Activated CD4-positive, CD25-positive, alpha-beta regulatory T cell treated with anti-CD3 and anti-CD28 coated beads, Interleukin-2, amount 50 U/mL, for 16 hours (primary cell): Measurements from ENCODE around the gene STMN3.
A peak's percentile ranks its signal among the peaks of the same experiment; 100 is the strongest.
"Not testable (repeated sequence)": the region's sequence is repeated elsewhere in the genome, so short reads cannot be mapped to it uniquely, and the experiment has no call there.

Experiments used
- DNase-seq: peaks from one replicate; pipeline ENCODE4 v3.0.0-alpha.2; 2020; ENCODE audit warnings: low read depth, low spot score

The STMN3 gene

GRCh38 chr20:63657937-63658748 lies 4.9 kb upstream of the STMN3 start, which contains the start of gene RTEL1:
Gene RTEL1, plus strand, starts transcription at chr20:63658312. Its CDS starts 1,091 bp downstream, at chr20:63659403.
- peak; percentile 83 for DNase-seq

- no peak for DNase-seq
These were observed 4.2 kb upstream of the STMN3 start for GRCh38 chr20:63657260-63657936.

GRCh38 chr20:63656451-63656850 lies 3.2 kb upstream of the STMN3 start:
- no peak for DNase-seq

DNA sequence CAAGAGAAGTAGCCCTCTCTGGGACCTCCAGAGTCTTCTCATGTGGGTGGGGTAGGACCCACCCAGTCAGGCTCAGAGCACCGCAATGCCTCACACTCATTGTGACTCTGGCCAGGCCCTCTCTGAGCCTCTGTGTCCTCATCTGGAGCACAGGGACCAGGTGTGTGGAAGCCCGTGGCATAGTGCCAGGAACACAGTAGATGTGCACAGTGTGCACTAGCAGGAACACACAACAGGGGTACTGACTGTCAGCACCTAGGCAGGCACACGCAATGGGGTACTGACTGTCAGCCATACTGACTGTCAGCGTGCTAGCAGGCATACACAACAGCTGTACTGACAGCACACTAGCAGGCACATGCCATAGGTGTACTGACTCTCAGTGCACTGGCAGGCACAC lies 2.0 kb upstream of the STMN3 start:
- no peak for DNase-seq

- DNase-seq, result no peak
These were observed 897 bp upstream of the STMN3 start for GRCh38 chr20:63653974-63654668.

DNA sequence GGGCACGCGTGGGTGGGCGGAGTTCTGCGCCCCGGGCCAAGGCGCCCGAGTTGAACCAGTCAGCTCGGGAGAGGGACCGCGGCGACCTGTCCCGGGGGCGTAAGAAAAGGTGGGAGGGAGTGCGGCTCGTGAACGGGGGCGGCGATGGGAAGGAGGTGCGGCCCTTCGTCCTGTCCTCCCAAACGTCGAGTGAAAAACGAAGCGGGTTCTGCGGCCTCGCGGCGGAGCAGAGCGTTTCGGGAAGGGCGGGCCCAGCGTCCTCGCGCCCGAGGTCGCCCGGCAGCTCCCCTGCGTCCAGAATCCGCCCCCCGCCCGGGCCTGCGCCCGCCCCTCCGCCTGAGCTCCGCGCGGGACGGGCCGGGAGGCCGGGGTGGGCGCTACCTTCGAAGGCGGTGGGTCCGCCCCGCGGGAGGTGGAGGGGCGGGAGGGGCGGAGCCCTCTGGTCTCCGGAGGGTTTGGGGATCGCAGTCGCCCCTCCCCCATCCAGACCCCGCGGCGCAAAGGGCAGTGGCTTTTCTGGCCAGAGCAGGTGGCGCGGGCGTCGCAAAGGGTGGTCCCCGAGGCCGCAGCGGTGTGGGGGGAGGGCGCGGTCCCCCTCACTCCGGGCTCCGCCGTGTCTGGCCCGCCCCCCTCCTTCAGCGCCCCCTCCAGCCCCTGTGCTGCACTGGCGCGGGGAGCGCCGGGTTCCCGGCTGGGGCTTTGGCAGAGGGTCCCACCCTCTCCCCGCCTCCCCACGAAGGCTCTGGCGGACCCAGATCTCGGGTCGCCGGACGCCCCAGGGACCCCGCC lies 838 bp downstream of the STMN3 start:
- no peak for DNase-seq

- DNase-seq, result no peak
These were observed 1.4 kb downstream of the STMN3 start for GRCh38 chr20:63651942-63652191.

- DNase-seq, result not testable (repeated sequence)
These were observed 2.7 kb downstream of the STMN3 start for GRCh38 chr20:63650486-63650885.

DNA sequence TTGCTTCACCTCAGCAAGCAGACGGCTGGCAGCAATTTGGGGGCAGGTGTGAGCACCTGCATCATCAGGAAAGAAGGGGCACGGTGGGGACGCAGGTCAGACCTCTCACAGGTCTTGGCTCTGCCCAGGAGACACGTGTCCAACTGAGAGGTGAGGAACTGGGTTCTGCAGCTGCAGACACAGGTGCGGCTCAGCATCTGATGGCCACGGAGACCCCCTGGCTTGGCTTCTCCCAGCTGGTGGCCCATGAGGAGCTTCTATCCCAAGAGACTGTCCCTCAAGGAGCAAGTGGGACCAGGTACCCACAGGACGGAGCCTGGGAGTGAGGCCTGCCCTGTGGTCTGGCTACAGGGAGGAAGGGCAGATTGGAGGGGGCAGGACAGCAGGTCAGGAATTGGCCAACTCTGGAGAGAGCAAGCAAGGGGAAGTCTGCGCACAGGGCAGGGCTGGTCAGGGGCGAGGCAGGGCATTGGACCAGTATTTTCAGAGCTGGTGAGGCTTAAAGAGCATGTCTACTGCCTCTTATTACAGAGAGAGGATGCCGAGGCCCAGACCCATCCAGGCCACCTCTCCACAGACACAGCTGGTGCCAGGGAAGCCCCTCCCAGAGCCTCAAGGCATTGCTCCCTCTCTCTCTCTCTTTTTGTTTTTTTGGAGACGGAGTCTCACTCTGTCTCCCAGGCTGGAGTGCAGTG lies 4.2 kb downstream of the STMN3 start:
- DNase-seq, result no peak

- no peak for DNase-seq
These were observed 5.0 kb downstream of the STMN3 start for GRCh38 chr20:63648190-63648589.

DNA sequence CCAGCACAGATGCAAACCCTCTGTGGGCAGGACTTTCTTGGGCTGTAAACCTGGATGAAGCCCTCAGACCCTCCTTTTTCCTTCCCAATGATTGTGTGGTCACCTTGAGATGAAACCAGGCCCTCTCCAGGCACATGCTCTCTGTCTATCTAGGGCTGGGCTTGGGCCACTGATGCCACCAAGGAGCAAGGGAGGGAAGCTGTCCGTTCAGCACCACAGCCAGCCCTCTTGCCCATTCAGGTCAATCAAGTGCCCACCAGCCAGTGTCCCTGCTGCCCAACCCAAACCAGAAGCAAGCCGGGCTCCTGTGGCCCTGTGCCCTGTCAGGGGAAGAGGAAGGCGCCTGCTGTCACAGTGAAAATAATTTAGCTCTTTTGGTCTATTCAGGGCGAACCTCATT lies 8.0 kb downstream of the STMN3 start:
- no peak for DNase-seq

- DNase-seq, result no peak
These were observed 9.3 kb downstream of the STMN3 start for GRCh38 chr20:63643946-63644345.

- no peak for DNase-seq
These were observed 9.7 kb downstream of the STMN3 start for GRCh38 chr20:63643499-63643898.

GRCh38 chr20:63642527-63643247 lies 10.5 kb downstream of the STMN3 start:
- no peak for DNase-seq

DNA sequence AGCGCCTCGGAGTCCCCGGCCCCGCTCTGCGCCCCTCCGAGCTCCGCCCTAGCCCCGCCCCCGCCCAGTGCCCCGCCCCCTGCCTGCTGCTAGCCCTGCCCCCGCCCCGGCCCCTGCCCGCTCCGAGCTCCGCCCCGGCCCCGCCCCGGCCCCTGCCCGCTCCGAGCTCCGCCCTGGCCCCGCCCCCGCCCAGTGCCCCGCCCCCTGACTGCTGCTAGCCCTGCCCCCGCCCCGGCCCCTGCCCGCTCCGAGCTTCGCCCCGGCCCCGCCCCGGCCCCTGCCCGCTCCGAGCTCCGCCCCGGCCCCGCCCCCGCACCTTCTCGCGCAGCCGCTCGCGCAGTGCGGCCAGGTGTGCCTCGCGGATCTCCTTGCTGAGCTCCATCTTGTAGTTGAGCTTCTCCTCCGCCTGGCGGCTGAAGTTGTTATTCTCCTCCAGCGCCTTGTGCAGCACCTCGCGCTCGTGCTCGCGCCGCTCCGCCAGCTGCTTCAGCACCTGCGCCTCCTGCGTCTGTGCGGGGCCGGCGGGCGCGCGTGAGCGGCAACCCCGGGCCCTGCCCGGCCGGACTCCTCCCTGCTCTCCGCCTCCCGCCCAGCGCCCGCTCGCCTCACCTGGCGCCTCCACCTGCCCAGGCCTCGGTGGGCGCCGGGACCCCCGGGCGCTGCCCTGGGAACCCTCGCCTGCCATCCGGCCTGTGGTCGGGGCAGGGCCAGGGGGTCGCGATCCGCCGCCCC lies 11.3 kb downstream of the STMN3 start:
- peak; percentile 94 for DNase-seq

DNA sequence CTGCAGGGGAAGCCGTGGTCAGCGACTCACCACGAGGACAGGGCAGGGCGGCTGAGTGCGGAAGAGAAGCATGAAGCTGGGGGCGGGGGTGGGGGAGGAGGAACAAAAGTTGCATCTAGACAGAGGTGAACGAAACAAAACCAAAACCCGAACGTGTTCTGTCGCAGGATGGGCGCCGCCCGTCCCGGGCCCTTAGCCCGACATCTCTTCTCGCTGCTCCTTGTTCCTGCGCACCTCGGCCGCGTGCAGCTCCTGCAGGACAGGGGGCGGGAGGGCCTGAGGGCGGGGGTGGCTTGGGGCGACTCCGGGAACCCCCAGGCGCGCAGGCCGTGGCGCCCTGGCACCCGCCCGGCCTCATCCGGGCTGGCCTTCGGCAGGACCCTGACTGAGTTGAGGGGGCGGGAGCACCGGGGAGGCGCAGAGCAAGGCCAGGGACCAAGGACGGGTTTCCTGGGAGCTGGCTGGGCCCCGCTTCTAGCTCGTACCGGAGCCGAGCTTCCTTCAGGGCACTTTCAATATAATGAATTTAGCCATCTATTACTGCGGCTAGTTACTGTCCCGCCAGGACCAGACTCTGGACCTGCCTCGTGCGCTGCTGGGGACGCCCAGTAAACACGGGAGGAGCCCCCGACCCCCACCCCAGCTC lies 12.0 kb downstream of the STMN3 start:
- no peak for DNase-seq

GRCh38 chr20:63640686-63641085 lies 12.5 kb downstream of the STMN3 start:
- not testable (repeated sequence) for DNase-seq

GRCh38 chr20:63640086-63640485 lies 13.1 kb downstream of the STMN3 start:
- no peak for DNase-seq
